OCI-LY1 (cell line): ENCODE results near the gene CAPN2.

Experiments used
- CTCF ChIP-seq: fragments of 200-600 bp; sonication (generic), shearing (Covaris generic); IDR thresholded peaks from 2 replicates; pipeline ENCODE4 v1.5.1; 2017; ENCODE audit warnings: mild to moderate bottlenecking, antibody characterized with exemption, low read length, moderate library complexity, mixed read lengths
- EZH2 ChIP-seq: fragments of 200-600 bp; sonication (generic), shearing (Covaris generic); IDR thresholded peaks from 2 replicates; pipeline ENCODE4 v1.8.0; 2017; ENCODE audit warnings: borderline replicate concordance, mixed run types, mild to moderate bottlenecking, antibody characterized with exemption, low read length, moderate library complexity, mixed read lengths

- TF ChIP-seq CTCF (no peak), EZH2 (no peak)
These were observed 2.7 kb downstream of the CAPN2 start for GRCh38 chr1:223714849-223715603.
